ENCODE results near the gene LRRC71. TPM values are rescaled to one million over a fixed set of nuclear protein-coding genes. Genes with fewer than 3 reads are reported as not detected.

The LRRC71 gene
- total and polyA plus RNA-seq, 2 of the 13 experiments (the other 11 are each of a cell fraction or from before 2014, with no cell fraction given), result not detected

DNA sequence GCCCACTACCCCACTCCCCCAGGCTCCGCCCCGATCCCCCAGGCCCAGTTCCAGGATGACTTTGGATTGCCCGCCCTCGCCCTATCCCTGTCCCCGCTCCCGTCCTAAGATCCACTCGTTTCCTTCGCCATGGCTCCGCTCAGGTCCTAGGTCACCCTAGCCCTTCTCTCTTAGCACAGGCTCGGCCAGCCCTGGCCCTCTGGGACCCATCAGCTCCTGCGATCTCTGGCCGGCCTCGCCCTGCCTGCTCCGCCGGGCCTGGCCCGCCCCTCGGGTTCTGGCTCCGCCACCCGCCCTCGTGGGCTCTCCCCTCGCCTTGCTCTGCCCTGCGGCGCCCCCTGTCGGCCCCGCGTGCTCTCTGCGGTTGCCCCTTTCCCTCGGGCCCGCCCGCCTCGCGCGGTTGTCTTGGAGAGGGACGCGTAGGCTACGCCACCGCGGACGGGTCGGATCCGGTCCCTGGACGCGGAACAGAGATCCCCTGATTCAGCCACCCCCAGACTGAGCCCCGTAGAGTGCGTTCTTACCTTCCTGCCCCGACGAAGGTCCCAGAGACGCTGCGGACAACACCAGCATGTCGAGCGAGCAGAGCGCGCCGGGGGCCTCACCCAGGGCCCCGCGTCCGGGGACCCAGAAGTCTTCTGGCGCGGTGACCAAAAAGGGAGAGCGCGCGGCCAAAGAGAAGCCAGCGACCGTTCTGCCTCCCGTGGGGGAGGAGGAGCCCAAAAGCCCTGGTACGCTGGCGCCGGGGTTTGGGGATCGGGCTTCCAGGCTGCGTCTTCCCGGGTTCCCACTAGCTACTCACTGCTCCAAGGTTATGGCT is at the start of gene LRRC71 (continued):
- TF ChIP-seq, protein P1, sequence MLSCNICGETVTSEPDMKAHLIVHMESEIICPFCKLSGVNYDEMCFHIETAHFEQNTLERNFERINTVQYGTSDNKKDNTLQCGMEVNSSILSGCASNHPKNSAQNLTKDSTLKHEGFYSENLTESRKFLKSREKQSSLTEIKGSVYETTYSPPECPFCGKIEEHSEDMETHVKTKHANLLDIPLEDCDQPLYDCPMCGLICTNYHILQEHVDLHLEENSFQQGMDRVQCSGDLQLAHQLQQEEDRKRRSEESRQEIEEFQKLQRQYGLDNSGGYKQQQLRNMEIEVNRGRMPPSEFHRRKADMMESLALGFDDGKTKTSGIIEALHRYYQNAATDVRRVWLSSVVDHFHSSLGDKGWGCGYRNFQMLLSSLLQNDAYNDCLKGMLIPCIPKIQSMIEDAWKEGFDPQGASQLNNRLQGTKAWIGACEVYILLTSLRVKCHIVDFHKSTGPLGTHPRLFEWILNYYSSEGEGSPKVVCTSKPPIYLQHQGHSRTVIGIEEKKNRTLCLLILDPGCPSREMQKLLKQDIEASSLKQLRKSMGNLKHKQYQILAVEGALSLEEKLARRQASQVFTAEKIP (CRISPR knock-in tag; IDR thresholded peaks at IDR 0.05; ENCODE audit: borderline replicate concordance), result no peak
- TF ChIP-seq, protein P2, sequence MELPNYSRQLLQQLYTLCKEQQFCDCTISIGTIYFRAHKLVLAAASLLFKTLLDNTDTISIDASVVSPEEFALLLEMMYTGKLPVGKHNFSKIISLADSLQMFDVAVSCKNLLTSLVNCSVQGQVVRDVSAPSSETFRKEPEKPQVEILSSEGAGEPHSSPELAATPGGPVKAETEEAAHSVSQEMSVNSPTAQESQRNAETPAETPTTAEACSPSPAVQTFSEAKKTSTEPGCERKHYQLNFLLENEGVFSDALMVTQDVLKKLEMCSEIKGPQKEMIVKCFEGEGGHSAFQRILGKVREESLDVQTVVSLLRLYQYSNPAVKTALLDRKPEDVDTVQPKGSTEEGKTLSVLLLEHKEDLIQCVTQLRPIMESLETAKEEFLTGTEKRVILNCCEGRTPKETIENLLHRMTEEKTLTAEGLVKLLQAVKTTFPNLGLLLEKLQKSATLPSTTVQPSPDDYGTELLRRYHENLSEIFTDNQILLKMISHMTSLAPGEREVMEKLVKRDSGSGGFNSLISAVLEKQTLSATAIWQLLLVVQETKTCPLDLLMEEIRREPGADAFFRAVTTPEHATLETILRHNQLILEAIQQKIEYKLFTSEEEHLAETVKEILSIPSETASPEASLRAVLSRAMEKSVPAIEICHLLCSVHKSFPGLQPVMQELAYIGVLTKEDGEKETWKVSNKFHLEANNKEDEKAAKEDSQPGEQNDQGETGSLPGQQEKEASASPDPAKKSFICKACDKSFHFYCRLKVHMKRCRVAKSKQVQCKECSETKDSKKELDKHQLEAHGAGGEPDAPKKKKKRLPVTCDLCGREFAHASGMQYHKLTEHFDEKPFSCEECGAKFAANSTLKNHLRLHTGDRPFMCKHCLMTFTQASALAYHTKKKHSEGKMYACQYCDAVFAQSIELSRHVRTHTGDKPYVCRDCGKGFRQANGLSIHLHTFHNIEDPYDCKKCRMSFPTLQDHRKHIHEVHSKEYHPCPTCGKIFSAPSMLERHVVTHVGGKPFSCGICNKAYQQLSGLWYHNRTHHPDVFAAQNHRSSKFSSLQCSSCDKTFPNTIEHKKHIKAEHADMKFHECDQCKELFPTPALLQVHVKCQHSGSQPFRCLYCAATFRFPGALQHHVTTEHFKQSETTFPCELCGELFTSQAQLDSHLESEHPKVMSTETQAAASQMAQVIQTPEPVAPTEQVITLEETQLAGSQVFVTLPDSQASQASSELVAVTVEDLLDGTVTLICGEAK (IDR thresholded peaks at IDR 0.05), result no peak
- TF ChIP-seq, protein P2 (CRISPR knock-in tag; IDR thresholded peaks at IDR 0.05), result no peak
- TF ChIP-seq ZNF253 (CRISPR knock-in tag; IDR thresholded peaks at IDR 0.05; ENCODE audit: borderline replicate concordance), result no peak
- no peak for TF ChIP-seq ZMYM3 (CRISPR knock-in tag; IDR thresholded peaks at IDR 0.05)
- peak; percentile 20; the same call in 1 of the 2 replicates for TF ChIP-seq THAP11 (CRISPR knock-in tag; IDR thresholded peaks at IDR 0.05)
- TF ChIP-seq ZNF766 (CRISPR knock-in tag; IDR thresholded peaks at IDR 0.05; ENCODE audit: borderline replicate concordance), result no peak
- TF ChIP-seq, protein P3, sequence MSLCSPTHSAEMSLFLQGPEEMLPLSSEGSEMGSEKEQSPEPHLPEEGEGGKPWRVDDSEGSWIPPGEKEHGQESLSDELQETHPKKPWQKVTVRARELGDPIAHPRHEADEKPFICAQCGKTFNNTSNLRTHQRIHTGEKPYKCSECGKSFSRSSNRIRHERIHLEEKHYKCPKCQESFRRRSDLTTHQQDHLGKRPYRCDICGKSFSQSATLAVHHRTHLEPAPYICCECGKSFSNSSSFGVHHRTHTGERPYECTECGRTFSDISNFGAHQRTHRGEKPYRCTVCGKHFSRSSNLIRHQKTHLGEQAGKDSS (CRISPR knock-in tag; IDR thresholded peaks at IDR 0.05; ENCODE audit: borderline replicate concordance, low read depth), result peak; percentile 50; the same call in 1 of the 2 replicates
- peak; percentile 38; the same call in 1 of the 2 replicates for TF ChIP-seq RXRA (CRISPR knock-in tag; IDR thresholded peaks at IDR 0.05)
- TF ChIP-seq, protein P4, sequence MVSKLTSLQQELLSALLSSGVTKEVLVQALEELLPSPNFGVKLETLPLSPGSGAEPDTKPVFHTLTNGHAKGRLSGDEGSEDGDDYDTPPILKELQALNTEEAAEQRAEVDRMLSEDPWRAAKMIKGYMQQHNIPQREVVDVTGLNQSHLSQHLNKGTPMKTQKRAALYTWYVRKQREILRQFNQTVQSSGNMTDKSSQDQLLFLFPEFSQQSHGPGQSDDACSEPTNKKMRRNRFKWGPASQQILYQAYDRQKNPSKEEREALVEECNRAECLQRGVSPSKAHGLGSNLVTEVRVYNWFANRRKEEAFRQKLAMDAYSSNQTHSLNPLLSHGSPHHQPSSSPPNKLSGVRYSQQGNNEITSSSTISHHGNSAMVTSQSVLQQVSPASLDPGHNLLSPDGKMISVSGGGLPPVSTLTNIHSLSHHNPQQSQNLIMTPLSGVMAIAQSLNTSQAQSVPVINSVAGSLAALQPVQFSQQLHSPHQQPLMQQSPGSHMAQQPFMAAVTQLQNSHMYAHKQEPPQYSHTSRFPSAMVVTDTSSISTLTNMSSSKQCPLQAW (CRISPR knock-in tag; IDR thresholded peaks at IDR 0.05), result 0 out of 2 replicates have a peak, but pooled peaks have one; percentile 58
- no peak for TF ChIP-seq NFIC (IDR thresholded peaks at IDR 0.05; ENCODE audit: low read length)
- no peak; the same call in 1 of the 2 replicates for TF ChIP-seq ETV6 (CRISPR knock-in tag; conservative IDR thresholded peaks at IDR 0.05)
- peak; percentile 91 for TF ChIP-seq RAD21 (CRISPR knock-in tag; IDR thresholded peaks at IDR 0.05)
- peak; percentile 39; the same call in 1 of the 2 replicates for TF ChIP-seq SAP130 (CRISPR knock-in tag; IDR thresholded peaks at IDR 0.05; ENCODE audit: low read depth)
- no peak for TF ChIP-seq HNRNPK (IDR thresholded peaks at IDR 0.05; ENCODE audit: low read depth, low read length, poor library complexity, severe bottlenecking)
- TF ChIP-seq CBFB (CRISPR knock-in tag; IDR thresholded peaks at IDR 0.05), result peak; percentile 61; the same call in 1 of the 2 replicates

Measured in HepG2 (cell line).